Body of pancreas (tissue), 4 donors: Measurements from ENCODE around the gene NT5M. TPM values are rescaled to one million over a fixed set of nuclear protein-coding genes. Genes with fewer than 3 reads are reported as not detected.
A peak's percentile ranks its signal among the peaks of the same experiment; 100 is the strongest.

ENCODE experiments used
- ATAC-seq: fragments of 150-250 bp; one replicate; pipeline ENCODE4 v1.9.1; 2016
- DNase-seq, 4 donors: peaks; one replicate each; pipeline ENCODE4 v3.0.0-alpha.2; 2019
- H3K27ac ChIP-seq, 4 donors: fragments of 200-600 bp; sonication (generic); 1 replicate in 3 of 4; 2 replicates in 1 of 4; pipeline versions ENCODE4 v1.5.1 to v1.6.1; 2016 to 2019; ENCODE audit warnings: mild to moderate bottlenecking in 1 of 4, mixed read lengths in 1 of 4, moderate library complexity in 1 of 4
- H3K27me3 ChIP-seq, 2 donors: fragments of 200-600 bp; sonication (generic); one replicate each; pipeline ENCODE4 v1.6.0; 2016; ENCODE audit warnings: mild to moderate bottlenecking in 1 of 2
- H3K36me3 ChIP-seq, 2 donors: fragments of 200-600 bp; sonication (generic); replicated peaks in 1 of 2; 2 replicates each; pipeline ENCODE4 v1.5.1; 2016; ENCODE audit warnings: low read depth in 2 of 2; ENCODE audit not compliant: insufficient read depth in 1 of 2
- H3K4me1 ChIP-seq: fragments of 200-600 bp; sonication (generic); one replicate; pipeline ENCODE4 v1.6.0; 2016
- H3K4me3 ChIP-seq, 2 donors: fragments of 200-600 bp; sonication (generic); 1 replicate in 1 of 2; 2 replicates in 1 of 2; pipeline ENCODE4 v1.5.1; 2016 to 2019
- H3K9me3 ChIP-seq, 3 donors: fragments of 200-600 bp; sonication (generic); 1 replicate in 2 of 3; 2 replicates in 1 of 3; pipeline ENCODE4 v1.5.1; 2016
- POLR2A ChIP-seq, 3 donors: fragments of 450-650 bp; IDR thresholded peaks; one replicate each; pipeline ENCODE4 v1.6.1; 2016; ENCODE audit warnings: antibody characterized with exemption in 3 of 3, mild to moderate bottlenecking in 2 of 3
- WGBS, 2 donors: methylation state at CpG; one replicate each; pipeline ENCODE4 v1.1.5; 2017; 5-methylcytosine and 5-hydroxymethylcytosine counted together
- intact Hi-C: fragments of 100-400 bp; cut with DNase I; formaldehyde crosslinking; loops from one replicate; pipeline ENCODE4 v1.15.1; 2023
- total RNA-seq, 2 donors: library from RNA; depleted of rRNA; stranded (reverse); fragments of >200 nt; gene quantifications; one replicate each; pipeline ENCODE4 v1.1.0, GENCODE V29; 2016
- TF ChIP-seq, protein P1 (sequence below), 7 experiments: fragments of 450-650 bp in 4 of 7; fragments of 200-600 bp in 3 of 7; sonication (generic) in 3 of 7; IDR thresholded peaks; one replicate each; pipeline ENCODE4 v1.5.1; 2016 to 2019; ENCODE audit warnings: antibody characterized with exemption in 7 of 7

The NT5M gene
- total RNA-seq, 2 donors from 2014 or later = 1.0 to 1.3 TPM

DNA sequence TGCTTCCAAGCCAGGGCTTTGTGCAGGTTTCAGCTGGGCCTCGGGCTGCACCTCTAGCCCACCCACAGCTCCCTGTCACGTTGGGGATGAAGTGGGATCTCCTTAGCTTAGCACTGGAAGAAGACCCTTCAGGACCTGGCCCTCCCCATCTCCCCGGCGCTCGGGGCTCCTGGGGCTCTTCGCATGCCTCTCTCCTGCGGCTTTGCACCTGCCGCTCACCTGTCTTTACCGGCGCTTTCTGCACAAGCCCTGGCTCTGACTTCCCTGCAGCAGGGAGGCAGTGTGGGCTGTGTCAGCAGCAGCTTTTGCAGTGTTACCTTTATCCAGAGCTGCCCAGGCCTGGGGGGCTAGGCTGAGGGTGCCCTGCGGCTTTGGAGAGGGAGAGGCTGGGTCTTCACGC lies 52.3 kb downstream of the NT5M start:
- intact Hi-C loops = no loop called here
- DNase-seq = no peak
- no peak for TF ChIP-seq POLR2A (IDR thresholded peaks at IDR 0.05)
- TF ChIP-seq, protein P1, sequence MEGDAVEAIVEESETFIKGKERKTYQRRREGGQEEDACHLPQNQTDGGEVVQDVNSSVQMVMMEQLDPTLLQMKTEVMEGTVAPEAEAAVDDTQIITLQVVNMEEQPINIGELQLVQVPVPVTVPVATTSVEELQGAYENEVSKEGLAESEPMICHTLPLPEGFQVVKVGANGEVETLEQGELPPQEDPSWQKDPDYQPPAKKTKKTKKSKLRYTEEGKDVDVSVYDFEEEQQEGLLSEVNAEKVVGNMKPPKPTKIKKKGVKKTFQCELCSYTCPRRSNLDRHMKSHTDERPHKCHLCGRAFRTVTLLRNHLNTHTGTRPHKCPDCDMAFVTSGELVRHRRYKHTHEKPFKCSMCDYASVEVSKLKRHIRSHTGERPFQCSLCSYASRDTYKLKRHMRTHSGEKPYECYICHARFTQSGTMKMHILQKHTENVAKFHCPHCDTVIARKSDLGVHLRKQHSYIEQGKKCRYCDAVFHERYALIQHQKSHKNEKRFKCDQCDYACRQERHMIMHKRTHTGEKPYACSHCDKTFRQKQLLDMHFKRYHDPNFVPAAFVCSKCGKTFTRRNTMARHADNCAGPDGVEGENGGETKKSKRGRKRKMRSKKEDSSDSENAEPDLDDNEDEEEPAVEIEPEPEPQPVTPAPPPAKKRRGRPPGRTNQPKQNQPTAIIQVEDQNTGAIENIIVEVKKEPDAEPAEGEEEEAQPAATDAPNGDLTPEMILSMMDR (IDR thresholded peaks at IDR 0.05) = no peak

DNA sequence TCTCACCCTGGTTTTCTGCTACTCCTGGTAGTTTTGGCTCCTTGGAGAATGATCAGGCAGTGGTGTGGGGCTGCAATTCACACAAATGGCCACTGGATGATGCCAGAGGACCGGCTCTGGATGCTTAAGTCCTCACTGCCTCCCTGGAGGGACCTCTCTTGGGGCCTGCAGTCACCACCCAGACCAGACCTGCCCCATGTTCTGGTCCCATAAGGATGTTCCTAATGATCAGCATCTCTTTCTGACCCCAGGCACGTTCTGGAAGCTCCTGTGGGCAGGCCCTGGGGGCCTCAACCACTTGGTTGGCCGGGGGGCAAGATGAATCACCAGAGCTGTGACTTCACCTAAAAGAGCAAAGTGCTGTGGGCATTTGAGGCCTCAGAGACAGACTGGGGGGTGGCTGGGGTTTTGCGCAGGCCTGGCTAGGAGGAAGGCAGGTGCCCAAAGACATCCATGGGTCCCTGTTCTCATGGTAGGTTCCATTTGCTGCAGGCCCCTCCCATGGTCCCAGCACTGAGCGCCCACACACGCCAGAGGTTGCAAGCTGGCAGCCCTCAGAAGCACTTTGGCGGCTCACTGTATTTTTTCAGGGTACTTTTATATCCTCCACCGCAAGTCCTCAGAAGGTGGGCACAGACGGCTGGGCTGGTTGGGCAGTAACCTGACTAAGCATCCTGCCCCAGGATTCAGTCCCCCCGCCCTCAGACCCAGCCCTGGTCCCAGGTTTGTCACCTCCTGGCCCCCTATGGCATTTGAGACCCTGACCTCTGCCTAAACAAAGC lies 53.2 kb downstream of the NT5M start:
- H3K9me3 ChIP-seq = no peaks in the 10 kb centered on the region
- 57 to 69% methylated on average over 7 to 10 of the region's 10 CpGs for WGBS, 2 donors
- intact Hi-C loops = no loop called here
- no peak overlapping the region for H3K27ac ChIP-seq
- peak; percentile 93 for ATAC-seq
- TF ChIP-seq, protein P1 (IDR thresholded peaks at IDR 0.05) = peak; percentile 98 to 100 (median 99)
- TF ChIP-seq POLR2A (IDR thresholded peaks at IDR 0.05) = no peak
- H3K4me1 ChIP-seq = no peaks in the 10 kb centered on the region
- no peak overlapping the region for H3K4me3 ChIP-seq
- H3K36me3 ChIP-seq = no peaks in the 10 kb centered on the region
- H3K27me3 ChIP-seq = no peaks in the 10 kb centered on the region
- DNase-seq = peak; percentile 83 to 88 (median 86)

More for the DNA sequence above, 52.3 kb downstream of the NT5M start:
- Histone ChIP-seq H3K4me1 (no peaks in the 10 kb centered on the region), H3K4me3 (no peak overlapping the region), H3K27ac (no peak overlapping the region), H3K36me3 (no peaks in the 10 kb centered on the region), H3K9me3 (no peaks in the 10 kb centered on the region), H3K27me3 (no peaks in the 10 kb centered on the region)
- 65 to 87% methylated on average over 7 to 12 of the region's 12 CpGs for WGBS, 2 donors
- no peak for ATAC-seq

DNA sequence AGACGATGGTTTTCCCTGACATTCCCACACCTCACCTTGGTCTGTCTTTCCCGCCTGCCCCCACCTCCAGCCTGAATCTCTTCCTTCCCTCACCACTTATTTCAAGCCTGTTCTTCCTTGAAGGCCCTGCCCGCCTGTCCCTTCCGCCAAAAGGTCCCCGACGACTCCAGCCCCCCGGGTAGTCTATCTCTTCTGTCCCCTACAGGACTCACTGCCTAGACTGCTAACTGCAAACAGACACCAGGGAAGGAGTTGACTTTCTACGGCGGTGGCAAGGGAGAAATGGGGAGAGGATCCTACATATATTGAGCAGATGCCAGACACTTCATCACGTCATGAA lies 53.7 kb downstream of the NT5M start:
- Histone ChIP-seq H3K36me3 (no peaks in the 10 kb centered on the region), H3K4me3 (no peak overlapping the region), H3K27ac (no peak overlapping the region), H3K4me1 (no peaks in the 10 kb centered on the region), H3K27me3 (no peaks in the 10 kb centered on the region), H3K9me3 (no peaks in the 10 kb centered on the region)
- WGBS, 2 donors = 74 to 79% methylated on average over 10 of the region's 10 CpGs
- intact Hi-C loops = no loop called here
- ATAC-seq (no peak), DNase-seq (no peak)
- no peak for TF ChIP-seq POLR2A (IDR thresholded peaks at IDR 0.05)

DNA sequence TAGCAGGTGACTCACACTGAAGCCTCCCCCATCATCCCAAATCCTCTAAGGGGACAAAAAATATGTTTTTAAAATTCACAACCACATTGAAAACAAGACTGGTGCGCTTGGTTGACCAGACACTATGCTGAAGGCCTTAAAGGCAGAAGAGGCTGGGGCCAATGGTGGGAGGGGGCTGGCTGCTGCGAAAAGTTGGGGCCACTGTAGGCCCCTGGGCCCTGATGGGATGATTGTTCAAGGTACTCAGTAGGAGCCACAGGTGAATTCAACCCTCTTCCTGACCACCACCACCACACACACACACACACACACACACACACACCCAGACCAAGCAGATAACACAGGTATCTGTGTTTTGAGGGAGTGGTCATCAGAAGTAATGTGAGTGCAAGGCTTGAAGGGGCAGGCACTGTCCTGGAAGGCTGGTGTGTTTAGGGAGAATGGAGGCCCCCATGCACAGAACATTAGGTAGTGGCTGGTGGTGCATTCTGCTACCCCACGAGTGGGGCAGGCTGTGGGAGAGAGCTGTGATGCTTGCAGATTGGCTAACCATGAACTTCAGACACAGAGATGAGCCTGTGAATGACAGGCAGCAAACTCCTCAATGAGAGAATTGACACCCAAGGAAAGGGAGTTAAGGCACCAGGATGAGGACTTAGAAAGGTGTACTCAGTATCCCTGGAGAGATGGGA lies 55.0 kb downstream of the NT5M start:
- Histone ChIP-seq H3K27ac (no peak overlapping the region), H3K27me3 (no peaks in the 10 kb centered on the region), H3K4me1 (no peaks in the 10 kb centered on the region), H3K36me3 (no peaks in the 10 kb centered on the region), H3K4me3 (no peak overlapping the region), H3K9me3 (no peaks in the 10 kb centered on the region)
- WGBS, 2 donors = 47 to 58% methylated on average over 3 of the region's 3 CpGs
- DNase-seq (no peak), ATAC-seq (no peak)
- intact Hi-C loops = no loop called here
- TF ChIP-seq, protein P1 (IDR thresholded peaks at IDR 0.05) = no peak
- no peak for TF ChIP-seq POLR2A (IDR thresholded peaks at IDR 0.05)

DNA sequence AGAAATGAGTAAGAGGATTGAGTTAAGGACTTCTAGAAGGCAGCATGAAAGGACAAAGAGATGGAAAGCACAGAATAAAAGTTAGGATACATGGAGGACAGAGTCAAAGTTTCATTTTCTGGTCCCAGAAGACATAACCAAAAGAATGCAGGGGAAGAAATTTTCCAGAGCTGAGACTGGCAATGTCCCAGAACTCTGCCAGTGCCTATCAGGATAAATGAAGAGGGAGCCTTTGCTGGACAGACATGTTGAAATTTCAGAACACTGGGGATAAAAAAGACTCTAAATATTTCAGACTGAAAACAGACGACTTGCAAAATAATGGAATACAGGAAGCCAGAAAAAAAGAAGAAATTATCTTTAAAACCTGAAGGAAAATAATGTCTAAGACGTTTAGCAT lies 55.7 kb downstream of the NT5M start:
- intact Hi-C loops = no loop called here
- H3K36me3 ChIP-seq = no peaks in the 10 kb centered on the region
- WGBS, 2 donors = 39% methylated on average over 2 of the region's 2 CpGs
- H3K27me3 ChIP-seq = no peaks in the 10 kb centered on the region
- ATAC-seq (no peak), DNase-seq (no peak)
- H3K4me3 ChIP-seq = no peak overlapping the region
- no peaks in the 10 kb centered on the region for H3K9me3 ChIP-seq
- TF ChIP-seq, protein P1 (IDR thresholded peaks at IDR 0.05) = no peak
- no peak for TF ChIP-seq POLR2A (IDR thresholded peaks at IDR 0.05)
- no peak overlapping the region for H3K27ac ChIP-seq
- H3K4me1 ChIP-seq = peaks cover 3% of the 10 kb centered on the region
